ENCODE measurements around the gene NALCN.

Gene NALCN

GRCh38 chr13:101412076-101412475 is 4.2 kb downstream of the NALCN start:
- DNase-seq: no peak

DNA sequence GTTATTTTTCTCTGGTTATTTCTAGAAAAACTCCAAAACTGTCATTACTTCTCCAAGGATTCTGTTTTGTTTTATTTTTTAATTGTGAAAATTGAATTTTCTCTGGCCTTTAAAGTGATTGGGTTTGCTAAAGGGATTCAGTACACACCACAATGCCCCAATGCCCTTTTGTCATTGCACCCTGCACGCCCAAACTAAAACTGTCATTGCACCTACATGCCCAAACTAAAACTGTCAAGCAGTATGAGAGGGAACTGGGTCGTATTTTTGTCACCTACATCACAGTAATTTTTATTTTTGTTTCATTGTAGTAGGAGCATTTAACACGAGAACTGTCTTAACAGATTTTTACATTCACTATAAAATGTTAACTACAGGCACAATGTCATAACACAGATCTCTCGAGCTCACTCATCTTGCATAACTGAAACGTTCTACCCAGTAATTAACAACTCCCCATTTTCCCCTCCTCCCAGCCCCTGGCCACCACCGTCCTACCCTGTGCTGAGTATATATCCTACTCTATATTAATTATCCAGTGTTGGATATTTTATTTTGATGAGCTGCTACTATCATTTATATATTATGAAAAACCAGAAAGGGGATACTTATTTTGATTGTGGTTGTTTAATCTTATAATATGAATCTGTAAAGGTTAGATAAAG is 7.2 kb downstream of the NALCN start:
- DNase-seq: no peak

GRCh38 chr13:101408154-101408553 is 8.2 kb downstream of the NALCN start:
- no peak for DNase-seq

DNA sequence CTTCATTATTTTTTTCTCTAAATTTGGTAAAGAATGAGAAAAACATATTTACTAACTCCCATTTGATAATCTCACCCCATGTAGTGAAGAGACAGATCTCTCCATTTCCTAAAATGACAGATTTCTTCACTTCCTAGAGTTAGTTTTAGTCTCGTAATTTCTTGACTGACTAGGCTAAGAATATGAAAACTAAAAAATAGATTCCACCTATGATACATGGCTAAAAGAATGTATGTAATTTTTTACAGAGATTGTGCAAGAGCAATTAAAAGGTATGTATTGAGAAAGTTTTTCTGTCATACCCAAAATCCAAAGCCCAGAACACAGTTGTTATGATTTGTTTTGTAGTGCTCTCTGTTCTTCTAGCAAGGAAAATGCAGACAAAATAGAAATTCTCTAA is 9.5 kb downstream of the NALCN start:
- DNase-seq: no peak

- no peak for DNase-seq
These were observed 15.1 kb downstream of the NALCN start for GRCh38 chr13:101401196-101401595.

DNA sequence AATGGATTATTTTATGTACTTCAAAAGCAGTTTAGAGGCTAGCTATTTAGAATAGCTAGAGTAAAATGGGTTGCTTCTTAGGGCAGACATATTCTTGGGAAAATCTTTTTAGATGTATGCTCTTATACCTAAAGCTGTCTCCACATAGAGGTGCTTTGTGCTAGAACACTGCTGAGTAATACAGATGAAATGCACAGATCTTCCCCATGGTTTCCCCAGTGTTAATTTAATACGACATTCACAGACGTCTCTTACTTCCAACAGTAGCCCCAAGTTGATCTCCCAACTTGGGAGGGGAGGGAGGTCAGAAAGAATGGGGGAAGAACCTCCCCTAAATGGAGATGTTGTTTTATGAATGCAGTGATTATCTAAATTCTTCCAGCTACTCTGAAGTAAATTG is 16.9 kb downstream of the NALCN start:
- no peak for DNase-seq

DNA sequence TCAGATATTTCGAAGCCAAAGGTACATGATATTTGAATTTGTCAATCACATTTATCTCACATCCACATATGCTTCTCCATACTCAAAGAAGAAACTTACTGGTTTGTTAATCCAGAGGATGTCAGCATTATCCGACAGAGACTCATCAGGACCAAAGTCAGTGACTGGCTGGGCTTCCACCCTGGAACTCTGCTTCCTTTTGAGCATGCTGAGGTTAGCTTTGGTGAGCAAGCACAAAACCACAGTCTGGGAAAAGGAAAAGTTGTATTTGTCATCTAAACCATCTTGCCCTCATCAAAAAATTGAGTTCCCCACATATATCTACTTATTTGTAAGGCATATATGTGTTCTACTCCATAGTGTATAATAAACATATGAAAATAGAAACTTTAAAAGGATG is 17.4 kb downstream of the NALCN start:
- DNase-seq: no peak

- no peak for DNase-seq
These were observed 18.1 kb downstream of the NALCN start for GRCh38 chr13:101398191-101398590.

DNA sequence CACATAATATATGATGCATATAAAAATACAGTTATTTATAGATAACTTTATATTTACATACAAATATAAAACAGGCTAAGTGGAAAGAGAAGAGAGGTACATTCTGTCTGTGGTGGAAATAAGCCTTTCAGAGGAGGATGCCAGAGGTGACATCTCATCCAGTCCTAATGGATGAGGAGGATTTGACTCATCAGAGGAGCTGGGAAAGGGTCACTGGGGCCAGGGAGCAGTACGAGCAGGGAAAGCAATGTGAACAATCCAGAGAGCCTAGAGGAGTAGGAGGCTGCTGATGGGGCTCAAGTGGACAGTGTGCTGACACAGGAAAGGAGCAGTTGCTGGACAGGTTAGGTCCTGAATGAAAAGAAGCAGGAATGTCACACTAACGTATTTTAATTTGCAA is 18.6 kb downstream of the NALCN start:
- no peak for DNase-seq

GRCh38 chr13:101394605-101395004 is 21.7 kb downstream of the NALCN start:
- DNase-seq: no peak

DNA sequence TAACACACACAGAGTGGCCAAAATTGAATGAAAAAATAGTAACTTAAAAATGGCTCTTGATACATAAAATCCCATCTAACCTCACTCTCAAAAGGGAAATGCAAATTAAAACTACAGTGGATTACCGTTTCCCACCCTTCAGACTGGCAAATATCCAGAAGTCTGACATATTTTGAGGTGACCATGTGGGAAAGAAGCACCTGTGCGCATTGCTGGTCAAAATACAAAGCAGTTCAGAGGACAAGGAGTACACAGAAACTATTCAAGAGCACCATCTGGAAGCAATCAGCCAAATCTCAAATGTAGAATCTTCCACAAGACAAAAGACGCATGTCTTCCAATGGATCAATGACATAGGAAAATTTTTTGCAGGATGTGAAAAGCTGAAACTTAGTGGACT is 23.2 kb downstream of the NALCN start:
- no peak for DNase-seq

DNA sequence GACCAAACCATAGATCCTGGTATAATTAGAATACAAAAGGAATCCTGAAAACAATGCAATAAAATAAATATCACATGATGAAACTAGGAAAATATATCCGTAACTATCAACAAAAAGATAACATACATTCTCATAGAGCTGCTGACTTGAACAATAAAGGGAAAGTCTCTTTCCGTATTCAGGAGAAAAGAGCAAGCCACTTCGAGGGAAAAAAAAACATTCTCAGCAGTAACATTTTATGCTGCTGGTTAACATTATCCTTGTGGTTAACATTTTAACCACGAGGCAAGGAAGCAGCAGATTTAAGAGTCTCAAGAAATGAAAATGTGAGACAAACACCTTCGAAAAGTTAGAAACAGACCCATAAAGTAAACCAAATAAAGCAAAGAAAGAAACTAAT is 25.8 kb downstream of the NALCN start:
- no peak for DNase-seq

DNA sequence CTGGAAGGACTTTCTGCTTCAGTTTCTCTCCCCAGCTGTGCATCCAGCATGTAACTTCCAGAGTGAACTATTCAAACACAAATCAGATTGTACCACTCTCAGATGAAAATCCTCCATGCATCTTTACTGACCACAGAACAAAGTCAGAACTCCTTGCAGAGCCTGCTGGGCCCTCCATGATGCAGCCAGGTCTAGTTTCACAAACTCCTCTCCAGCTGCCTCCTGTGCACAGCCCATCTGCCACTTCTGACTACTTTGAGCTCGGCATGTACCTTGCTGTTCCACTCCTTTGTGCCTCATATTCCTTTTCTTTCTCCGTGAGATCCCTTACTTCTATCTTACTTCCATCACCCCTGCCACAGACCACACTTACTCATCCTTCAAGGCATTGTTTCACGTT is 31.4 kb downstream of the NALCN start:
- DNase-seq: no peak

DNA sequence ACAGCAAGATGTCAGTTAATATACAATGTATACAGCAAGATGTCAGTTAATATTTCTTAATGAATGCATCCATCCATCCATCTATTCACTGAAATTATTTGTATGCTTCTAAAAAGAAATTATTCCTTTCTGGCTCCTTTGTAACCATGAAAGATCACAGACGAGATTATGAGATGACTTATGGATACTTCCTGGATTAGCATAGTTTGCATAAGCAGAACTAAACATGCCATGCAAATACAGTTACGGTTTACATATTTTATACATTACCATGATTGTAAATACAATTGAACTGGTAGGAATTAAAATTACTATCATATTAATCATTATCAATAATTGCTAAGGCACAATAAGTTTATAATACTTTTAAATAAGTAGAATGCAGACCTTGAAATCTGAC is 32.7 kb downstream of the NALCN start:
- DNase-seq: no peak

- DNase-seq: no peak
These were observed 33.6 kb downstream of the NALCN start for GRCh38 chr13:101382701-101383100.

- no peak for DNase-seq
These were observed 34.2 kb downstream of the NALCN start for GRCh38 chr13:101382086-101382485.

DNA sequence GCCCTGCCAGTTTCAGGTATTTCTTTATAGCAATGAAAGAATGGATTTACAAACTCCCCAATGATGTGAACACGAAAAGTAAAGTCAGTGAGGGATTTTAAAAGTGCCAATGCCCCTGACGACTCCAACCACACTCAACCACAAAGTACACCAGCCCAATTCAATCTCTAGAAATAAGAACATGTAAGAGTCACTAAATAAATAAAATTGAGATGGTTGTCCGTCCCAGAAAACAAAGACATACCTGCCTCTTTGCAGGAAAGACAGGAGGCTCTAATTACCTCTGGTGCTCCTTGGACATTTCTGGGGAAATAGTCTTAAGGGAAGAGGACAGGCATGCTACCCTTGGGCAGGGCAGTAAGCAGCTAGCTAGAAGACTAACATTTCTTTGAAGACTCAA is 55.8 kb downstream of the NALCN start:
- no peak for DNase-seq

GRCh38 chr13:101354895-101355294 is 61.4 kb downstream of the NALCN start:
- no peak for DNase-seq

DNA sequence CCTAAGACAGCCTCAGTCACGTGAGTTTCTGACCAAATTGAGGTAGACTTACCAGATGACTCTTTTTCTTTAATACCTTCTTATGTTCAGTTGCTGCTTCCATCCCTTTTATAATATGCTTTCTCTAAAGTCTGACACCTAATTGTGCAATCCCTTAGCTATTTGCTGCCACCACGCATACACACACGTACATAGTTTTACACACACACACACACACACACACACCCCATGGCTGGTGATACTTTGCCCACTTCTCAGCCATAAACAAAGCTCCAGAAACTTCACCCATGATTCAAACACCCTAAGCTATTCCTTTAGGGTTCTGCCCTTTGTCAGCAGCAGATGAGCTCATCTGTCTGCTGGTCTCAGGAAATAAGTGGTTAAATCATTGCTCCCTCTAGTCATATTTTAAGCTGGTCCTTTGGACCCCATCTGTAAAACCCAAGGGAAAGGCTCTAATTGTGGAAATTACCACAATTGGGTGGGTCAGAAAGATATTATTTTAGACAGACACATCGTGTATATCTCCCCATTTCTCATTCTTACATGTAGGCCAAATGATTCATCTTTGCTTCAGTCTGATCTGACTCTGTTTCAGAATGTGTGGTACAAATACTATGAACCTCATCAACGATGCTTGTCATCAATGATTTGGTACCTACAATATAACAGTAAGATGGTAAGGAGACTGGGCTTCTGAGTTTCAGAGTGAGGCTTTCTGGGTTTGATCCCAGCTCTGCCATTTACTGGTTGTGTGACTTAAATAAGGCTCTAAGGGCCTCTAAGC is 69.2 kb downstream of the NALCN start:
- no peak for DNase-seq

DNA sequence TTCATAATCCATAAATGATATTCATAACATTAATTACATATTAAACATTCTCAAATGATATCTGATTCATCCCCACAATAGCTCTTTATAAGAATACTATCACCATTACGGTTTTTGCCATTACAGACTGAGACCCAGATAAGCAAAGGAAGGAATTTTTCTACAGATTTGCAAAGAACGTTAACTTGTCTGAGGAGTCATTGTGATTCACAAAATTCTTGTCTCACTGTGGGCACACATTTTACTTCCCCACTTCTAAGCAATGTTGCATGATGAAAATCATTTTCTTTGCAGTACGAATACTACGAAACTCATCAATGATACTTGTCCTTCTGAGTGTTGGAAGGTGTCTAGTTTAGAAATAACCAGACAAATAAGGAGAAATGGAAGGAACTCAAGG is 70.1 kb downstream of the NALCN start:
- DNase-seq: no peak

- DNase-seq: no peak
These were observed 73.0 kb downstream of the NALCN start for GRCh38 chr13:101343128-101343787.

DNA sequence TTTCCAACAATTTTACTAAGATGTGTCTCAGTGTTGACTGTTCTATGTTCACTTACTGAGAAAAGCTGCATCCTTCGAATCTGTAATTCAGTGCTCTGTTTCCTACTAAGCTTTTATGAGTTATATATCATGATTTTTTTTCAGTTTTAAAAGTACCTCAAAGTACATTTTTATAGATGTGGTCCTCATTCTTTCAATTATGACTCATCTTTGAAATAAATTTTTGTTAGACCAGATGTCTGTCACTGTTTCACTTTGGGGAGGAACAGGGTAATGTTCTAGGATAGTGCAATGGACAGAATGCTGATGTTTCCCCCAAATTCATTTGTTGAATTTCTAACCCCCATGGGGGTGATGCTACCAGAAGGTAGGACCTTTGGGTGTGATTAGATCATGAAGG is 74.8 kb downstream of the NALCN start:
- no peak for DNase-seq

GRCh38 chr13:101339202-101339601 is 77.1 kb downstream of the NALCN start:
- DNase-seq: no peak

DNA sequence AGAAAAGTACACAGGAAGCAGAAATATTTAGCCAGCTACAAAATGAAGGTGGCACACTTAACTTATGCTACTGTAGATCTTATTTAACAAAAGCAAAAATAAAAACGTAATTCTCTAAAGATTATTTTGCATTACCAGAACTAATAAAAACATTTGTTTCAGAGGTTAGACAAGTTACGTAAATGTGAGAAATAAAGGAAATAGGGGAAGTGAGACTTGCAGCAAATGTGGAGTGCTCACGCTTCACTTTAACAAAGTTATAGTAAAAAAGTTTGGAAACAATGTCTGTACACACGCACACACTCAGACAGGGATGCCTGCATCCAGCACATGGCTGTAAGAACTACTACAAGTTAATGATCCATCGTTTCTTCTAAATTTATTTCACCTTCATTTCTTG is 83.7 kb downstream of the NALCN start:
- no peak for DNase-seq
